ENCODE data around the gene INSIG1. TPM values are rescaled to one million over a fixed set of nuclear protein-coding genes. Genes with fewer than 3 reads are reported as not detected.

Gene INSIG1
- total RNA-seq, 5 donors from 2014 or later (not counting 1 experiment from before 2014, with no cell fraction given), result 38.0 to 47.3 (median 42.4) TPM

- H3K4me1 Mint-ChIP-seq, result peaks cover 0 to 2% (median 0%) of the 10 kb centered on the region in 3 donors
- no peaks in the 10 kb centered on the region for H3K9me3 ChIP-seq
- H3K4me3 Mint-ChIP-seq, result no peak overlapping the region
- no peak overlapping the region for H3K27ac ChIP-seq (ENCODE audit: low read length)
- H3K4me1 ChIP-seq (ENCODE audit: control insufficient read depth in 1 of 2, extremely low read depth in 1 of 2, insufficient read depth in 2 of 2, low read length in 2 of 2), result no peaks in the 10 kb centered on the region
- H3K27me3 Mint-ChIP-seq, result peaks cover 22 to 37% of the 10 kb centered on the region in 2 donors
- no peak overlapping the region for H3K4me3 ChIP-seq (ENCODE audit: control insufficient read depth in 1 of 2, extremely low read depth in 1 of 2, low read length in 1 of 2)
- H3K9me3 Mint-ChIP-seq, result no peaks in the 10 kb centered on the region
- H3K27ac Mint-ChIP-seq, result no peak overlapping the region
- ChIA-PET POLR2A (no interaction called here), CTCF (no interaction called here)
- H3K36me3 Mint-ChIP-seq, result no peaks in the 10 kb centered on the region
- peaks cover 0 to 53% of the 10 kb centered on the region in 2 experiments for H3K27me3 ChIP-seq (replicated peaks in 1 of 2; ENCODE audit: control insufficient read depth in 2 of 2, extremely low read depth in 1 of 2, insufficient read depth in 2 of 2, low read length in 1 of 2)
- 70% methylated on average over 12 of the region's 14 CpGs for WGBS (ENCODE audit: insufficient coverage)
- DNase-seq (no peak), ATAC-seq (replicated peaks in 1 of 4) (no peak)
- no peaks in the 10 kb centered on the region for H3K36me3 ChIP-seq (ENCODE audit: control insufficient read depth in 2 of 2, extremely low read depth in 1 of 2, insufficient read depth in 1 of 2, low read length in 1 of 2)
These were observed 59.9 kb downstream of the INSIG1 start for GRCh38 chr7:155357573-155358041.

- WGBS (ENCODE audit: insufficient coverage), result 82% methylated on average over 23 of the region's 40 CpGs
These were observed 60.6 kb downstream of the INSIG1 start for GRCh38 chr7:155358066-155358947.

GRCh38 chr7:155358948-155359712, 61.5 kb downstream of the INSIG1 start:
- no peak for DNase-seq

More at GRCh38 chr7:155358066-155358947, 60.6 kb downstream of the INSIG1 start:
- Mint-ChIP-seq H3K27ac (no peak overlapping the region), H3K9me3 (no peaks in the 10 kb centered on the region), H3K4me3 (no peak overlapping the region), H3K27me3 (peaks cover 24 to 40% of the 10 kb centered on the region in 2 donors), H3K4me1 (peaks cover 0 to 2% (median 0%) of the 10 kb centered on the region in 3 donors), H3K36me3 (no peaks in the 10 kb centered on the region)
- no peak overlapping the region for H3K4me3 ChIP-seq (ENCODE audit: control insufficient read depth in 1 of 2, extremely low read depth in 1 of 2, low read length in 1 of 2)
- CTCF ChIA-PET, result no interaction called here
- H3K27me3 ChIP-seq (replicated peaks in 1 of 2; ENCODE audit: control insufficient read depth in 2 of 2, extremely low read depth in 1 of 2, insufficient read depth in 2 of 2, low read length in 1 of 2), result peaks cover 0 to 56% of the 10 kb centered on the region in 2 experiments
- H3K9me3 ChIP-seq, result no peaks in the 10 kb centered on the region
- no peaks in the 10 kb centered on the region for H3K4me1 ChIP-seq (ENCODE audit: control insufficient read depth in 1 of 2, extremely low read depth in 1 of 2, insufficient read depth in 2 of 2, low read length in 2 of 2)
- no peaks in the 10 kb centered on the region for H3K36me3 ChIP-seq (ENCODE audit: control insufficient read depth in 2 of 2, extremely low read depth in 1 of 2, insufficient read depth in 1 of 2, low read length in 1 of 2)
- DNase-seq (no peak), ATAC-seq (replicated peaks in 1 of 4) (no peak)
- H3K27ac ChIP-seq (ENCODE audit: low read length), result no peak overlapping the region
- POLR2A ChIA-PET, result no interaction called here

More at GRCh38 chr7:155358948-155359712, 61.5 kb downstream of the INSIG1 start:
- CTCF ChIA-PET, result no interaction called here
- H3K4me3 ChIP-seq (ENCODE audit: control insufficient read depth in 1 of 2, extremely low read depth in 1 of 2, low read length in 1 of 2), result no peak overlapping the region
- H3K36me3 ChIP-seq (ENCODE audit: control insufficient read depth in 2 of 2, extremely low read depth in 1 of 2, insufficient read depth in 1 of 2, low read length in 1 of 2), result no peaks in the 10 kb centered on the region
- POLR2A ChIA-PET, result no interaction called here
- peaks cover 30 to 49% of the 10 kb centered on the region in 2 donors for H3K27me3 Mint-ChIP-seq
- no peak overlapping the region for H3K27ac Mint-ChIP-seq
- WGBS (ENCODE audit: insufficient coverage), result 44% methylated on average over 6 of the region's 16 CpGs
- no peak for ATAC-seq (replicated peaks in 1 of 4)
- no peaks in the 10 kb centered on the region for H3K9me3 Mint-ChIP-seq
- no peak overlapping the region for H3K4me3 Mint-ChIP-seq
- no peak overlapping the region for H3K27ac ChIP-seq (ENCODE audit: low read length)
- H3K27me3 ChIP-seq (replicated peaks in 1 of 2; ENCODE audit: control insufficient read depth in 2 of 2, extremely low read depth in 1 of 2, insufficient read depth in 2 of 2, low read length in 1 of 2), result peaks cover 0 to 56% of the 10 kb centered on the region in 2 experiments
- H3K4me1 ChIP-seq (ENCODE audit: control insufficient read depth in 1 of 2, extremely low read depth in 1 of 2, insufficient read depth in 2 of 2, low read length in 2 of 2), result no peaks in the 10 kb centered on the region
- H3K9me3 ChIP-seq, result no peaks in the 10 kb centered on the region
- H3K36me3 Mint-ChIP-seq, result no peaks in the 10 kb centered on the region
- H3K4me1 Mint-ChIP-seq, result peaks cover 0 to 2% (median 0%) of the 10 kb centered on the region in 3 donors

Other genes with a start within 250 kb of the INSIG1 start
- not detected for gene HTR5A, start 227.6 kb upstream of the INSIG1 start, total RNA-seq
- not detected for gene EN2, start 160.3 kb downstream of the INSIG1 start, total RNA-seq
- gene CNPY1, start 248.7 kb downstream of the INSIG1 start, total RNA-seq, result not detected